ENCODE data around the gene P2RX4. TPM values are rescaled to one million over a fixed set of nuclear protein-coding genes. Genes with fewer than 3 reads are reported as not detected.

P2RX4 gene, protein sequence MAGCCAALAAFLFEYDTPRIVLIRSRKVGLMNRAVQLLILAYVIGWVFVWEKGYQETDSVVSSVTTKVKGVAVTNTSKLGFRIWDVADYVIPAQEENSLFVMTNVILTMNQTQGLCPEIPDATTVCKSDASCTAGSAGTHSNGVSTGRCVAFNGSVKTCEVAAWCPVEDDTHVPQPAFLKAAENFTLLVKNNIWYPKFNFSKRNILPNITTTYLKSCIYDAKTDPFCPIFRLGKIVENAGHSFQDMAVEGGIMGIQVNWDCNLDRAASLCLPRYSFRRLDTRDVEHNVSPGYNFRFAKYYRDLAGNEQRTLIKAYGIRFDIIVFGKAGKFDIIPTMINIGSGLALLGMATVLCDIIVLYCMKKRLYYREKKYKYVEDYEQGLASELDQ
- total RNA-seq = 10 to 100 TPM; 27.0 to 32.1 TPM
- 10 to 100 TPM; 16.5 TPM for polyA plus RNA-seq

DNA sequence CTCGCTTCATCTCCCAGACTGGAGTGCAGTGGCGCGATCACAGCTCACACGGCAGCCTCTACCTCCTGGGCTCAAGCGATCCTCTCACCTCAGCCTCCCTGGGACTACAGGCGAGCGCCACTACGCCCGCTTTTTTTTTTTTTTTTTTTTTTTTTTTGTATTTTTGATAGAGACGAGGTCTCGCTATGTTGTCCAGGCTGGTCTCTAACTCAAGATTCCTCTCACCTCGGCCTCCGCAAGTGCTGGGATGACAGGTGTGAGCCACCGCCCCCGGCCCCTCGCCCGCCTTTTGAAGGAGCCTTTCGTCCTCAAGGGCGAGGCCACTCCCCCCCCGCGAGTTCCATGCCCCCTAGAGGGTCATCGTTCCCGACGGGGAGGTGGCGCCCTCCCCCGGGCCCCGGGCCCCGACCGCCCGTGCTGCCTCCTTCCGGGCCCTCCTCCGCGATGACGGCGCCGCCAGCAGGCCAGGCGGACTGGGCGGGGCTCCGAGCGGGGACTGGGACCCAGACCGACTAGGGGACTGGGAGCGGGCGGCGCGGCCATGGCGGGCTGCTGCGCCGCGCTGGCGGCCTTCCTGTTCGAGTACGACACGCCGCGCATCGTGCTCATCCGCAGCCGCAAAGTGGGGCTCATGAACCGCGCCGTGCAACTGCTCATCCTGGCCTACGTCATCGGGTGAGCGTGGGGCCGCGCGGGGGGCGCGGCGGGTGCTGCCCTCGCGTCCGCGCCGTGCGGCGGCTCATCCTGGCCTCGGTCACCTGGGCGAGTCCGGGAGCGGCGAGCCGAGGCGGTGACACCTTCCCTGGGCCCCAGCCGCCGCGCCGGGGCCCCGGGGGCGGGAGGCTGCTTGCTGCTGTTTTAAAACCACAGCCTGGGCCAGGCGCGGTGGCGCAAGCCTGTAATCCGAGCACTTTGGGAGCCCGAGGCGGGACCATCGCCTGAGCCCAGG, at the start of gene P2RX4:
Gene P2RX4, plus strand, starts transcription at position 506 of the 949 bp plus-strand sequence. Its CDS starts 36 bp downstream, at position 542.
- H3K27me3 ChIP-seq (ENCODE audit: control insufficient read depth in 4 of 4, insufficient read depth in 4 of 4, low read length in 3 of 4) = no peaks in the 10 kb centered on the region
- DNase-seq (ENCODE audit: low spot score) = peak; percentile 78
- H3K4me3 ChIP-seq (ENCODE audit: low read depth in 1 of 3, low read length in 3 of 3) = peak within 1 kb of the TSS; percentile 69 to 79 (median 79)
- H3K4me1 ChIP-seq (ENCODE audit: control insufficient read depth in 4 of 4, insufficient read depth in 4 of 4, low read length in 3 of 4) = peaks cover under 1 to 10% (median 4%) of the 10 kb centered on the region in 4 donors
- TF ChIP-seq, protein P1, sequence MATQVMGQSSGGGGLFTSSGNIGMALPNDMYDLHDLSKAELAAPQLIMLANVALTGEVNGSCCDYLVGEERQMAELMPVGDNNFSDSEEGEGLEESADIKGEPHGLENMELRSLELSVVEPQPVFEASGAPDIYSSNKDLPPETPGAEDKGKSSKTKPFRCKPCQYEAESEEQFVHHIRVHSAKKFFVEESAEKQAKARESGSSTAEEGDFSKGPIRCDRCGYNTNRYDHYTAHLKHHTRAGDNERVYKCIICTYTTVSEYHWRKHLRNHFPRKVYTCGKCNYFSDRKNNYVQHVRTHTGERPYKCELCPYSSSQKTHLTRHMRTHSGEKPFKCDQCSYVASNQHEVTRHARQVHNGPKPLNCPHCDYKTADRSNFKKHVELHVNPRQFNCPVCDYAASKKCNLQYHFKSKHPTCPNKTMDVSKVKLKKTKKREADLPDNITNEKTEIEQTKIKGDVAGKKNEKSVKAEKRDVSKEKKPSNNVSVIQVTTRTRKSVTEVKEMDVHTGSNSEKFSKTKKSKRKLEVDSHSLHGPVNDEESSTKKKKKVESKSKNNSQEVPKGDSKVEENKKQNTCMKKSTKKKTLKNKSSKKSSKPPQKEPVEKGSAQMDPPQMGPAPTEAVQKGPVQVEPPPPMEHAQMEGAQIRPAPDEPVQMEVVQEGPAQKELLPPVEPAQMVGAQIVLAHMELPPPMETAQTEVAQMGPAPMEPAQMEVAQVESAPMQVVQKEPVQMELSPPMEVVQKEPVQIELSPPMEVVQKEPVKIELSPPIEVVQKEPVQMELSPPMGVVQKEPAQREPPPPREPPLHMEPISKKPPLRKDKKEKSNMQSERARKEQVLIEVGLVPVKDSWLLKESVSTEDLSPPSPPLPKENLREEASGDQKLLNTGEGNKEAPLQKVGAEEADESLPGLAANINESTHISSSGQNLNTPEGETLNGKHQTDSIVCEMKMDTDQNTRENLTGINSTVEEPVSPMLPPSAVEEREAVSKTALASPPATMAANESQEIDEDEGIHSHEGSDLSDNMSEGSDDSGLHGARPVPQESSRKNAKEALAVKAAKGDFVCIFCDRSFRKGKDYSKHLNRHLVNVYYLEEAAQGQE (IDR thresholded peaks at IDR 0.05) = no peak
- TF ChIP-seq YY1 (IDR thresholded peaks at IDR 0.05) (peak; percentile 37), RAD21 (IDR thresholded peaks at IDR 0.05) (peak in 1 of 2 donors; percentile 28)
- WGBS = 10% methylated on average over 97 of the region's 97 CpGs
- peak within 1 kb of the TSS; percentile 81 to 89 for H3K9ac ChIP-seq (ENCODE audit: low read depth in 1 of 2, low read length in 2 of 2)
- H3K27ac ChIP-seq (ENCODE audit: low read depth in 1 of 2, low read length in 2 of 2) = peak within 1 kb of the TSS; percentile 82 to 92
- H3K9me3 ChIP-seq (ENCODE audit: control insufficient read depth in 4 of 4, low read length in 3 of 4) = no peaks in the 10 kb centered on the region
- H3K36me3 ChIP-seq (ENCODE audit: control insufficient read depth in 4 of 4, insufficient read depth in 3 of 4, low read depth in 1 of 4, low read length in 3 of 4) = peaks cover 0 to 2% (median 0%) of the 10 kb centered on the region in 4 donors

DNA sequence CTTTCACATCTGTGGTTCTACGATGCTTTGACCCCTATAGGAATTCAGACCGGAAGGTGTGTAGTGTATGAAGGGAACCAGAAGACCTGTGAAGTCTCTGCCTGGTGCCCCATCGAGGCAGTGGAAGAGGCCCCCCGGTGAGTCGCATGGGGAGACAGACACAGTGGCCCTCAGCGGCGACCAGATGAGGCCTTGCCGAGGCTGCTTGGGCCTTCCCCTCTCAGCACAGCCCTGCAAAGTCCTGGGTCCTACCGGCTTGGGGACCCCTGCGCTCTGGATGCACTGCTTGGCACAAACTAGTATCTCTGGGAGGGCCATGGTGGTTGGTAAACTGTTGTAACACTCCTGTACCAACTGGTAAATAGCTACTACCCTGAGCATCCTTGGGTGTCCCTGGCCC, 47.5 kb upstream of the P2RX4 start:
- no peaks in the 10 kb centered on the region for H3K27me3 ChIP-seq (ENCODE audit: control insufficient read depth in 4 of 4, insufficient read depth in 4 of 4, low read length in 3 of 4)
- H3K36me3 ChIP-seq (ENCODE audit: control insufficient read depth in 4 of 4, insufficient read depth in 3 of 4, low read depth in 1 of 4, low read length in 3 of 4) = peaks cover 3 to 25% (median 12%) of the 10 kb centered on the region in 4 donors
- H3K27ac ChIP-seq (ENCODE audit: low read depth in 1 of 2, low read length in 2 of 2) = no peak overlapping the region
- TF ChIP-seq EGR1 (IDR thresholded peaks at IDR 0.05; ENCODE audit: low read depth in 2 of 2) (no peak), JUND (IDR thresholded peaks at IDR 0.05) (no peak), RXRA (IDR thresholded peaks at IDR 0.05) (no peak), NR2F2 (IDR thresholded peaks at IDR 0.05) (no peak), GABPA (IDR thresholded peaks at IDR 0.05 in 1 of 2, conservative IDR thresholded peaks at IDR 0.05 in 1 of 2) (no peak), SP1 (IDR thresholded peaks at IDR 0.05) (no peak), FOXA2 (IDR thresholded peaks at IDR 0.05) (no peak), TAF1 (conservative IDR thresholded peaks at IDR 0.05) (no peak), RAD21 (IDR thresholded peaks at IDR 0.05) (no peak), YY1 (IDR thresholded peaks at IDR 0.05) (no peak), HNF4G (IDR thresholded peaks at IDR 0.05) (no peak), HNF4A (conservative IDR thresholded peaks at IDR 0.05) (no peak), FOXA1 (IDR thresholded peaks at IDR 0.05) (no peak)
- TF ChIP-seq, protein P1 (IDR thresholded peaks at IDR 0.05) = no peak
- TF ChIP-seq, protein P2, sequence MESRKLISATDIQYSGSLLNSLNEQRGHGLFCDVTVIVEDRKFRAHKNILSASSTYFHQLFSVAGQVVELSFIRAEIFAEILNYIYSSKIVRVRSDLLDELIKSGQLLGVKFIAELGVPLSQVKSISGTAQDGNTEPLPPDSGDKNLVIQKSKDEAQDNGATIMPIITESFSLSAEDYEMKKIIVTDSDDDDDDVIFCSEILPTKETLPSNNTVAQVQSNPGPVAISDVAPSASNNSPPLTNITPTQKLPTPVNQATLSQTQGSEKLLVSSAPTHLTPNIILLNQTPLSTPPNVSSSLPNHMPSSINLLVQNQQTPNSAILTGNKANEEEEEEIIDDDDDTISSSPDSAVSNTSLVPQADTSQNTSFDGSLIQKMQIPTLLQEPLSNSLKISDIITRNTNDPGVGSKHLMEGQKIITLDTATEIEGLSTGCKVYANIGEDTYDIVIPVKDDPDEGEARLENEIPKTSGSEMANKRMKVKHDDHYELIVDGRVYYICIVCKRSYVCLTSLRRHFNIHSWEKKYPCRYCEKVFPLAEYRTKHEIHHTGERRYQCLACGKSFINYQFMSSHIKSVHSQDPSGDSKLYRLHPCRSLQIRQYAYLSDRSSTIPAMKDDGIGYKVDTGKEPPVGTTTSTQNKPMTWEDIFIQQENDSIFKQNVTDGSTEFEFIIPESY (IDR thresholded peaks at IDR 0.05) = no peak
- TF ChIP-seq, protein P3, sequence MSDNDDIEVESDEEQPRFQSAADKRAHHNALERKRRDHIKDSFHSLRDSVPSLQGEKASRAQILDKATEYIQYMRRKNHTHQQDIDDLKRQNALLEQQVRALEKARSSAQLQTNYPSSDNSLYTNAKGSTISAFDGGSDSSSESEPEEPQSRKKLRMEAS (IDR thresholded peaks at IDR 0.05) = no peak
- TF ChIP-seq, protein P4, sequence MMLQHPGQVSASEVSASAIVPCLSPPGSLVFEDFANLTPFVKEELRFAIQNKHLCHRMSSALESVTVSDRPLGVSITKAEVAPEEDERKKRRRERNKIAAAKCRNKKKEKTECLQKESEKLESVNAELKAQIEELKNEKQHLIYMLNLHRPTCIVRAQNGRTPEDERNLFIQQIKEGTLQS (IDR thresholded peaks at IDR 0.05) = no peak
- no peak for DNase-seq (ENCODE audit: low spot score)
- H3K9me3 ChIP-seq (ENCODE audit: control insufficient read depth in 4 of 4, low read length in 3 of 4) = no peaks in the 10 kb centered on the region
- H3K9ac ChIP-seq (ENCODE audit: low read depth in 1 of 2, low read length in 2 of 2) = no peak overlapping the region
- H3K4me3 ChIP-seq (ENCODE audit: low read depth in 1 of 3, low read length in 3 of 3) = no peak overlapping the region
- H3K4me1 ChIP-seq (ENCODE audit: control insufficient read depth in 4 of 4, insufficient read depth in 4 of 4, low read length in 3 of 4) = no peaks in the 10 kb centered on the region
- WGBS = 94% methylated on average over 10 of the region's 10 CpGs

Measured in liver (tissue), 9 donors.